ENCODE measurements around the gene CDH26. TPM values are rescaled to one million over a fixed set of nuclear protein-coding genes. Genes with fewer than 3 reads are reported as not detected.

CDH26 gene
- total and polyA plus RNA-seq, 10 of the 15 experiments (the other 5 are each of a cell fraction or from before 2014, with no cell fraction given): 0.03 to 0.19 (median 0.08) TPM; not detected in 4

DNA sequence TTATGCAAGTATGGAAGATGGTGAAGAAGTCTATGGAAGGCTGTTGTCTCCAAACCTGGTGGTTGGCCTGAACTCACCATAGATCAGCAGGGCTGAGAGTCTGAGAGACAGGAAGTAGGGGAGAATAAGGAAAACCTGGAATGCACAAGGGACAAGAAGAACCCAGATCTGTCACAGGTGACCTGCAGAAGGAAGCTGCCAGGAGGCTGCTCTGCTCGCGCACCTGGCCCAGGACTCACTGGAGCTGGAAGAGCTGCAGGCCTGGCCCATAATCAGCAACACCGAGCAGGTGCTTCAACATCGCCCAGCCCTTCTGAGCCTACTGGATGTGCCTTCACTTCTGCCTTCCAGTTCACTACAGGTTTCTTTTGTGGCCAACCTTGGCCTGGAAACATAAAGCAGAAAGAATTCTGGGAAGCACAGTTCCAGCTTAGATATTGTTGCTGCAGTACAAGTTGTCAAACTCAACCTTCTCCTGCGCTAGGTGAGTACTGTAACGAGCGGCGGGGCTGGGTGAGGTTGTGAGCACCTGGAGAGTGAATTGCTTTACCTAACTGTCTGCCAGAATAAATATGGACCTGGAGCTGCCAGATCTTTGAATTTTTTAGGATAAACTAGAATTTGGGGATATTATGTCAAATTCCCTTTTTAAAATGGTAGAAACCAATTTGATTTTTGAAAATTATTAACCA lies 82.4 kb downstream of the CDH26 start:
- POLR2A ChIA-PET: no interaction called here
- SMC1A ChIA-PET (ENCODE audit: uncharacterized antibody, unreplicated experiment): interaction anchor here (0.6 kb wide), 1 partner anchor 705 kb away, joined by 3 read pairs; no protein-coding TSS in a partner anchor
- no peak overlapping the region for H2AFZ ChIP-seq (ENCODE audit: control insufficient read depth, low read depth, low read length)
- TF ChIP-seq KLF5 (IDR thresholded peaks at IDR 0.05; ENCODE audit: partially characterized antibody): no peak
- TF ChIP-seq, protein P1, sequence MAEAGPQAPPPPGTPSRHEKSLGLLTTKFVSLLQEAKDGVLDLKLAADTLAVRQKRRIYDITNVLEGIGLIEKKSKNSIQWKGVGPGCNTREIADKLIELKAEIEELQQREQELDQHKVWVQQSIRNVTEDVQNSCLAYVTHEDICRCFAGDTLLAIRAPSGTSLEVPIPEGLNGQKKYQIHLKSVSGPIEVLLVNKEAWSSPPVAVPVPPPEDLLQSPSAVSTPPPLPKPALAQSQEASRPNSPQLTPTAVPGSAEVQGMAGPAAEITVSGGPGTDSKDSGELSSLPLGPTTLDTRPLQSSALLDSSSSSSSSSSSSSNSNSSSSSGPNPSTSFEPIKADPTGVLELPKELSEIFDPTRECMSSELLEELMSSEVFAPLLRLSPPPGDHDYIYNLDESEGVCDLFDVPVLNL (IDR thresholded peaks at IDR 0.05; ENCODE audit: low read depth, low read length): no peak
- no peak for TF ChIP-seq NFXL1 (IDR thresholded peaks at IDR 0.05; ENCODE audit: borderline replicate concordance)
- TF ChIP-seq, protein P2, sequence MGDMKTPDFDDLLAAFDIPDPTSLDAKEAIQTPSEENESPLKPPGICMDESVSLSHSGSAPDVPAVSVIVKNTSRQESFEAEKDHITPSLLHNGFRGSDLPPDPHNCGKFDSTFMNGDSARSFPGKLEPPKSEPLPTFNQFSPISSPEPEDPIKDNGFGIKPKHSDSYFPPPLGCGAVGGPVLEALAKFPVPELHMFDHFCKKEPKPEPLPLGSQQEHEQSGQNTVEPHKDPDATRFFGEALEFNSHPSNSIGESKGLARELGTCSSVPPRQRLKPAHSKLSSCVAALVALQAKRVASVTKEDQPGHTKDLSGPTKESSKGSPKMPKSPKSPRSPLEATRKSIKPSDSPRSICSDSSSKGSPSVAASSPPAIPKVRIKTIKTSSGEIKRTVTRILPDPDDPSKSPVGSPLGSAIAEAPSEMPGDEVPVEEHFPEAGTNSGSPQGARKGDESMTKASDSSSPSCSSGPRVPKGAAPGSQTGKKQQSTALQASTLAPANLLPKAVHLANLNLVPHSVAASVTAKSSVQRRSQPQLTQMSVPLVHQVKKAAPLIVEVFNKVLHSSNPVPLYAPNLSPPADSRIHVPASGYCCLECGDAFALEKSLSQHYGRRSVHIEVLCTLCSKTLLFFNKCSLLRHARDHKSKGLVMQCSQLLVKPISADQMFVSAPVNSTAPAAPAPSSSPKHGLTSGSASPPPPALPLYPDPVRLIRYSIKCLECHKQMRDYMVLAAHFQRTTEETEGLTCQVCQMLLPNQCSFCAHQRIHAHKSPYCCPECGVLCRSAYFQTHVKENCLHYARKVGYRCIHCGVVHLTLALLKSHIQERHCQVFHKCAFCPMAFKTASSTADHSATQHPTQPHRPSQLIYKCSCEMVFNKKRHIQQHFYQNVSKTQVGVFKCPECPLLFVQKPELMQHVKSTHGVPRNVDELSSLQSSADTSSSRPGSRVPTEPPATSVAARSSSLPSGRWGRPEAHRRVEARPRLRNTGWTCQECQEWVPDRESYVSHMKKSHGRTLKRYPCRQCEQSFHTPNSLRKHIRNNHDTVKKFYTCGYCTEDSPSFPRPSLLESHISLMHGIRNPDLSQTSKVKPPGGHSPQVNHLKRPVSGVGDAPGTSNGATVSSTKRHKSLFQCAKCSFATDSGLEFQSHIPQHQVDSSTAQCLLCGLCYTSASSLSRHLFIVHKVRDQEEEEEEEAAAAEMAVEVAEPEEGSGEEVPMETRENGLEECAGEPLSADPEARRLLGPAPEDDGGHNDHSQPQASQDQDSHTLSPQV (IDR thresholded peaks at IDR 0.05): no peak
- no peak for TF ChIP-seq ZSCAN29 (IDR thresholded peaks at IDR 0.05)
- no peak for TF ChIP-seq HDAC2 (IDR thresholded peaks at IDR 0.05)
- TF ChIP-seq POLR2A (IDR thresholded peaks at IDR 0.05; ENCODE audit: low read depth, low read length): no peak
- no peak for TF ChIP-seq TBL1XR1 (IDR thresholded peaks at IDR 0.05; ENCODE audit: low read depth, low read length)
- no peak for TF ChIP-seq GABPA (IDR thresholded peaks at IDR 0.05; ENCODE audit: low read depth)
- TF ChIP-seq, protein P3, sequence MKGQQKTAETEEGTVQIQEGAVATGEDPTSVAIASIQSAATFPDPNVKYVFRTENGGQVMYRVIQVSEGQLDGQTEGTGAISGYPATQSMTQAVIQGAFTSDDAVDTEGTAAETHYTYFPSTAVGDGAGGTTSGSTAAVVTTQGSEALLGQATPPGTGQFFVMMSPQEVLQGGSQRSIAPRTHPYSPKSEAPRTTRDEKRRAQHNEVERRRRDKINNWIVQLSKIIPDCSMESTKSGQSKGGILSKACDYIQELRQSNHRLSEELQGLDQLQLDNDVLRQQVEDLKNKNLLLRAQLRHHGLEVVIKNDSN (IDR thresholded peaks at IDR 0.05; ENCODE audit: borderline replicate concordance, extremely low read length, insufficient read depth, low read depth, low read length): no peak
- no peak for TF ChIP-seq POLR2AphosphoS5 (IDR thresholded peaks at IDR 0.05; ENCODE audit: low read length)
- TF ChIP-seq CHD2 (IDR thresholded peaks at IDR 0.05; ENCODE audit: borderline replicate concordance, low read depth, low read length): no peak
- TF ChIP-seq, protein P4, sequence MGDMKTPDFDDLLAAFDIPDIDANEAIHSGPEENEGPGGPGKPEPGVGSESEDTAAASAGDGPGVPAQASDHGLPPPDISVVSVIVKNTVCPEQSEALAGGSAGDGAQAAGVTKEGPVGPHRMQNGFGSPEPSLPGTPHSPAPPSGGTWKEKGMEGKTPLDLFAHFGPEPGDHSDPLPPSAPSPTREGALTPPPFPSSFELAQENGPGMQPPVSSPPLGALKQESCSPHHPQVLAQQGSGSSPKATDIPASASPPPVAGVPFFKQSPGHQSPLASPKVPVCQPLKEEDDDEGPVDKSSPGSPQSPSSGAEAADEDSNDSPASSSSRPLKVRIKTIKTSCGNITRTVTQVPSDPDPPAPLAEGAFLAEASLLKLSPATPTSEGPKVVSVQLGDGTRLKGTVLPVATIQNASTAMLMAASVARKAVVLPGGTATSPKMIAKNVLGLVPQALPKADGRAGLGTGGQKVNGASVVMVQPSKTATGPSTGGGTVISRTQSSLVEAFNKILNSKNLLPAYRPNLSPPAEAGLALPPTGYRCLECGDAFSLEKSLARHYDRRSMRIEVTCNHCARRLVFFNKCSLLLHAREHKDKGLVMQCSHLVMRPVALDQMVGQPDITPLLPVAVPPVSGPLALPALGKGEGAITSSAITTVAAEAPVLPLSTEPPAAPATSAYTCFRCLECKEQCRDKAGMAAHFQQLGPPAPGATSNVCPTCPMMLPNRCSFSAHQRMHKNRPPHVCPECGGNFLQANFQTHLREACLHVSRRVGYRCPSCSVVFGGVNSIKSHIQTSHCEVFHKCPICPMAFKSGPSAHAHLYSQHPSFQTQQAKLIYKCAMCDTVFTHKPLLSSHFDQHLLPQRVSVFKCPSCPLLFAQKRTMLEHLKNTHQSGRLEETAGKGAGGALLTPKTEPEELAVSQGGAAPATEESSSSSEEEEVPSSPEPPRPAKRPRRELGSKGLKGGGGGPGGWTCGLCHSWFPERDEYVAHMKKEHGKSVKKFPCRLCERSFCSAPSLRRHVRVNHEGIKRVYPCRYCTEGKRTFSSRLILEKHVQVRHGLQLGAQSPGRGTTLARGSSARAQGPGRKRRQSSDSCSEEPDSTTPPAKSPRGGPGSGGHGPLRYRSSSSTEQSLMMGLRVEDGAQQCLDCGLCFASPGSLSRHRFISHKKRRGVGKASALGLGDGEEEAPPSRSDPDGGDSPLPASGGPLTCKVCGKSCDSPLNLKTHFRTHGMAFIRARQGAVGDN (IDR thresholded peaks at IDR 0.05): no peak
- TF ChIP-seq SP1 (IDR thresholded peaks at IDR 0.05; ENCODE audit: low read depth, low read length): no peak
- no peak for TF ChIP-seq HCFC1 (IDR thresholded peaks at IDR 0.05; ENCODE audit: low read length)

More for the DNA sequence above, 82.4 kb downstream of the CDH26 start:
- 42% methylated on average over 8 of the region's 8 CpGs for WGBS (ENCODE audit: insufficient coverage, insufficient replicate concordance, low lambda C conversion rate, missing lambda C conversion rate)
- no TSS peak for BruUV-seq (replicated peaks)
- DNase-seq (ENCODE audit: low read depth, low spot score) (no peak), ATAC-seq (no peak), FAIRE-seq (no peak)
- peaks cover 0 to 2% of the 10 kb centered on the region in 2 experiments; a peak in 1 of 4 replicates for H3K27me3 ChIP-seq (replicated peaks in 1 of 2; ENCODE audit: control insufficient read depth in 2 of 2, insufficient read depth in 2 of 2, low read length in 1 of 2)
- intact Hi-C loops (cut with micrococcal nuclease; ENCODE audit: unreplicated experiment): no loop called here
- RAD21 ChIA-PET (ENCODE audit: unreplicated experiment): no interaction called here
- H3K4me2 ChIP-seq (ENCODE audit: control insufficient read depth, insufficient read depth): no peak overlapping the region
- no peaks in the 10 kb centered on the region for H3K79me2 ChIP-seq (ENCODE audit: control insufficient read depth, insufficient read depth, low read length)
- in situ Hi-C loops (cut with MboI): no loop called here
- H3K9ac ChIP-seq (ENCODE audit: control insufficient read depth, insufficient read depth, low read length): no peak overlapping the region
- no peak overlapping the region for H3K4me3 ChIP-seq
- H4K20me1 ChIP-seq (ENCODE audit: control insufficient read depth, insufficient read depth): no peaks in the 10 kb centered on the region
- peaks cover 2% of the 10 kb centered on the region; the same call in 1 of the 3 replicates for H3K9me3 ChIP-seq (replicated peaks; ENCODE audit: control insufficient read depth, insufficient read depth, low read length)
- H3K36me3 ChIP-seq (ENCODE audit: control insufficient read depth in 2 of 2, insufficient read depth in 2 of 2, low read length in 1 of 2): no peaks in the 10 kb centered on the region
- CTCF ChIA-PET: interaction anchor here (1.8 kb wide), 1 partner anchor 16 kb away, joined by 5 read pairs; no protein-coding TSS in a partner anchor
- no peaks in the 10 kb centered on the region for H3K4me1 ChIP-seq (ENCODE audit: control insufficient read depth, insufficient read depth, low read length)
- H3K27ac ChIP-seq (ENCODE audit: control insufficient read depth, insufficient read depth): no peak overlapping the region
